Retinal pigment epithelial cell (primary cell): ENCODE data around the gene LIPC.
"Not testable (repeated sequence)": the region's sequence is repeated elsewhere in the genome, so short reads cannot be mapped to it uniquely, and the experiment has no call there.

Experiments
- DNase-seq: peaks from one replicate; pipeline ENCODE4 v3.0.0-alpha.2; 2010; ENCODE audit warnings: low read depth
- H3K4me3 ChIP-seq: 2 replicates; pipeline ENCODE4 v1.5.1; 2011; ENCODE audit warnings: mild to moderate bottlenecking, low read length, control low read depth, moderate library complexity
- CTCF ChIP-seq: conservative IDR thresholded peaks from 2 replicates; pipeline ENCODE4 v1.5.1; 2011; ENCODE audit warnings: low read depth, low read length, control low read depth, inconsistent platforms

LIPC gene

DNA sequence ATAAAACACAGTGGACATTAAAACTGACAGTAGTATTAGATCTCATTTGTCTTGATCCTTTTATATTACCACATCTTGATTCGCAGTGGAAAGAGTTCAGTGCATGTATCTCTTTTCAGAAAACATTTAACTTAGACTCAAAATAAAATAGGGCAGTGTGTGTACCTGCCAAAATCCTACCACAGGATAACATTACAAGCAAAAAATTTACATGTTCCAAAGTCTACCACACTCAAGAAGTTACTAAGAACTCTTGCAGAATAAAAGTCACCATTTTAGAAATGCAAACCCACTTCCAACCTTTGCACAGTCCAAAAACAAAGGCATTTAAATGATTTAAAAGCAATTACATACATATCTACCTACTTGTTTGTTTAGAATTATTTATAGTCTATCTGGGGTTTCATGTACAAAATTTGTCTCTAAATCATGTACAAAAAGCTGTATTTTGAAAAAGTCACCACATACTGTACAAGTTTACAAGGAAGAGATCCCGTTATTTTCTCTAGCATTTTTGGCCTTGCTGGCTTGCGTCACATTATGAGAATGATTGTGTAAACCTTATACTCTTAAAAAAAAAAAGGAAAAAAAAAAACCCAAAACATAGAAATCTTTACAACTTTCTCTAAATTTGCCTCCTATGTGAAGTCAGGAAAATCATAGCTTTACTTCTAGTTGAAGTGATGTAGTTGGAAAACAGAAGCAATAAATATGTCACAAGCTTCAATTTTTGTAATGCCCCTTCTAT lies 163.9 kb downstream of the LIPC start:
- no peak for DNase-seq
- H3K4me3 ChIP-seq: no peak overlapping the region
- no peak for TF ChIP-seq CTCF

DNA sequence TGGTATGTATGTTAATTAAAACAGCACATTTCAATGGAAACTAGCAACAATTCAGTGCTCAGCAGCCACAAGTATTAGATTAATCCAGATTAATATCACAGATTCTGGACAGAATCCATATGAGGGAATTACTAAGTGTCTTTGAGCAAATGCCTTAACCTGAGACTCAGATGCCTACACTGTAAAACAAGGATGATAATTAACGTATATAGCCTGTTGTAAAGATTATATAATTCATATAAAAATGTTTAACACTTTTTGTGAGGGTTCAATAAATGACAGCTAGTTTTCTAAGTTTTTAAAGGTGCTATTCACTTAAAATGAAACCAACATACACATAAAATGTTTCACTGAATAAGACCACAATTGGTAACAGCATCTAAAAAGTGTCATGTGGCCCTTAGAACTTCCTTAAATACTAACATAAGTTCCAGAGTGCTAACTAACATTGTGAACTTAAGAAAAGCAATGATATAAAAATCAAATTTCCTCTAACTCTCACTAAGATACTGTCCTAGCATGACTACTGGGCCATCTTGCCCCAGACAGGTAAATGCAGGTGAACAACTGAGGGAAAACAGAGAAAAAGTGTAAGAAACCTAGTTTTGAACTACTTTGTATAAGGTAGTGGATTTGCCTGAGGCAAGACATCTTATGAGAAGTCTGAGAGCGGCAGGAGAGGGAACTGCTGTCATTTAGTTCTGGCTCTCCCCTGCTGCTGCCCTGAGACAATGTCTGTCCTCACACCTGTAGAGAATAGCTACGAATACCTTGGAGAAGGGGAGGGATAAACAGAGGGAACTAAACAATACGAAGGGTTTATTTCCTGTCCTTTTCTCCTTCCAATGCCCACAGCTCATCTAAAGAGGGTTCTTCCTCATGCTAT lies 166.4 kb downstream of the LIPC start:
- no peak for TF ChIP-seq CTCF
- H3K4me3 ChIP-seq: no peak overlapping the region
- DNase-seq: peak; percentile 39

DNA sequence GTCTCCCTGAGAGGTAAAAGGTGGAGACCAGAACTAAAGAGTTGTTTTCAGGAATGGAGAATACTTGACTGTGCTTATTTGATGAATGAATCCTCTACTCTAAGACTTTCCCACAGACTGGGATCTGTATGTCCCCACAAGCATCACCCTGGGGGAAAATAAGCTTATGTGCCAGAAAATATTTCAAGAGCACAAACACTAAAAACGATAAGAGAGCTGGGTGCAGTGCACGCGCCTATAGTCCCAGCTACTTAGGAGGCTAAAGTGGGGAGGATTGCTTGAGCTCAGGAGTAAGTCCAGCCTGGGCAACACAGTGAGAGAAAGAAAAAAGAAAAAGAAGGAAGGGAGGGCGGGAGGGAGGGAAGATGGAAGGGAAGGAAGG lies 167.0 kb downstream of the LIPC start:
- H3K4me3 ChIP-seq: no peak overlapping the region
- no peak for TF ChIP-seq CTCF
- DNase-seq: no peak

- no peak overlapping the region for H3K4me3 ChIP-seq
- TF ChIP-seq CTCF: no peak
- DNase-seq: no peak
Observed at GRCh38 chr15:58602823-58603222, 171.0 kb downstream of the LIPC start.

DNA sequence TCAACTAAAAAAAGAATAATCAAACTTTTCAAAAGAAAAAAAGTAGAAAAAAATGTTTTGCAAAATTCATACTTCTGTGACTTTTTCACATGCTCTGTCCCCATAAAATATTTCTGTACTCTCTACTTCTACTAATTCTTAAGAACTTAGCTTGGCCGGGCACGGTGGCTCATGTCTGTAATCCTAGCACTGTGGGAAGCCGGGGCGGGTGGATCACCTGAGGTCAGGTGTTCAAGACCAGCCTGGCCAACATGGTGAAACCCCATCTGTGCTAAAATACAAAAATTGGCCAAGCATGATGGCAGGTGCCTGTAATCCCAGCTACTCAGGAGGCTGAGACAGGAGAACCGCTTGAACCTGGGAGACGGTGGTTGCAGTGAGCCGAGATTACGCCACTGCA lies 172.1 kb downstream of the LIPC start:
- not testable (repeated sequence) for DNase-seq

GRCh38 chr15:58604455-58604923 lies 172.7 kb downstream of the LIPC start:
- TF ChIP-seq CTCF: no peak
- H3K4me3 ChIP-seq: no peak overlapping the region
- DNase-seq: no peak

More for the DNA sequence above, 172.1 kb downstream of the LIPC start:
- H3K4me3 ChIP-seq: not testable (repeated sequence)

- DNase-seq: no peak
- H3K4me3 ChIP-seq: no peak overlapping the region
- TF ChIP-seq CTCF: no peak
Observed at GRCh38 chr15:58605931-58606530, 174.2 kb downstream of the LIPC start.
